ENCODE measurements around the gene RABL2A. TPM values are rescaled to one million over a fixed set of nuclear protein-coding genes. Genes with fewer than 3 reads are reported as not detected.

Gene RABL2A
- total RNA-seq, 1 experiment from 2014 or later: 4.4 TPM

- DNase-seq (no peak), ATAC-seq (no peak)
- intact Hi-C loops (cut with micrococcal nuclease): no loop called here
- Histone ChIP-seq H3K79me2 (ENCODE audit: low read length) (no peaks in the 10 kb centered on the region), H3K4me2 (ENCODE audit: low read length) (no peak overlapping the region), H3K9me3 (ENCODE audit: low read length) (no peaks in the 10 kb centered on the region), H2AFZ (ENCODE audit: low read length) (no peak overlapping the region), H3K27me3 (ENCODE audit: low read length) (no peaks in the 10 kb centered on the region), H3K4me1 (ENCODE audit: insufficient read depth, low read length) (peaks cover 9% of the 10 kb centered on the region), H3K27ac (ENCODE audit: low read length) (no peak overlapping the region), H3K9ac (ENCODE audit: low read length) (no peak overlapping the region), H3K36me3 (ENCODE audit: low read depth, low read length) (no peaks in the 10 kb centered on the region), H3K9me2 (replicated peaks; ENCODE audit: low read length) (no peaks in the 10 kb centered on the region), H4K20me1 (ENCODE audit: low read length) (no peaks in the 10 kb centered on the region), H3K4me3 (ENCODE audit: low read length) (no peak overlapping the region), H3F3A (ENCODE audit: low read length, unreplicated experiment) (no peaks in the 10 kb centered on the region)
- BruUV-seq (replicated peaks): no TSS peak
- POLR2A ChIA-PET (ENCODE audit: unreplicated experiment): no interaction called here
- no peak for TF ChIP-seq EZH2phosphoT487 (IDR thresholded peaks at IDR 0.05; ENCODE audit: borderline replicate concordance, low read length)
- TF ChIP-seq EZH2 (IDR thresholded peaks at IDR 0.05; ENCODE audit: low read length, unreplicated experiment): no peak
- no peak for TF ChIP-seq CTCF (conservative IDR thresholded peaks at IDR 0.05; ENCODE audit: low read depth, low read length)
- CTCF ChIA-PET: no interaction called here
Observed at GRCh38 chr2:113676623-113677266, 49.7 kb downstream of the RABL2A start.

- H3K9me3 ChIP-seq (ENCODE audit: low read length): no peaks in the 10 kb centered on the region
- intact Hi-C loops (cut with micrococcal nuclease): no loop called here
- no peak overlapping the region for H3K9ac ChIP-seq (ENCODE audit: low read length)
- H3K27ac ChIP-seq (ENCODE audit: low read length): no peak overlapping the region
- POLR2A ChIA-PET (ENCODE audit: unreplicated experiment): no interaction called here
- H2AFZ ChIP-seq (ENCODE audit: low read length): no peak overlapping the region
- no peaks in the 10 kb centered on the region for H3K36me3 ChIP-seq (ENCODE audit: low read depth, low read length)
- no peak for DNase-seq
- H3K79me2 ChIP-seq (ENCODE audit: low read length): no peaks in the 10 kb centered on the region
- no peaks in the 10 kb centered on the region for H3K27me3 ChIP-seq (ENCODE audit: low read length)
- H3F3A ChIP-seq (ENCODE audit: low read length, unreplicated experiment): no peaks in the 10 kb centered on the region
- CTCF ChIA-PET: no interaction called here
- TF ChIP-seq CTCF (conservative IDR thresholded peaks at IDR 0.05; ENCODE audit: low read depth, low read length) (no peak), EZH2 (IDR thresholded peaks at IDR 0.05; ENCODE audit: low read length, unreplicated experiment) (no peak)
- ATAC-seq: no peak
- no peak overlapping the region for H3K4me3 ChIP-seq (ENCODE audit: low read length)
- H3K9me2 ChIP-seq (replicated peaks; ENCODE audit: low read length): no peaks in the 10 kb centered on the region
- BruUV-seq (replicated peaks): no TSS peak
- peaks cover 9% of the 10 kb centered on the region for H3K4me1 ChIP-seq (ENCODE audit: insufficient read depth, low read length)
- H4K20me1 ChIP-seq (ENCODE audit: low read length): no peaks in the 10 kb centered on the region
- H3K4me2 ChIP-seq (ENCODE audit: low read length): no peak overlapping the region
Observed at GRCh38 chr2:113677330-113677729, 50.3 kb downstream of the RABL2A start.

GRCh38 chr2:113679457-113679856, 52.4 kb downstream of the RABL2A start:
- CTCF ChIA-PET: no interaction called here
- POLR2A ChIA-PET (ENCODE audit: unreplicated experiment): no interaction called here
- no peak overlapping the region for H3K4me2 ChIP-seq (ENCODE audit: low read length)
- BruUV-seq (replicated peaks): no TSS peak
- no peak for TF ChIP-seq EZH2phosphoT487 (IDR thresholded peaks at IDR 0.05; ENCODE audit: borderline replicate concordance, low read length)
- no peak for TF ChIP-seq EZH2 (IDR thresholded peaks at IDR 0.05; ENCODE audit: low read length, unreplicated experiment)
- no peak for TF ChIP-seq CTCF (conservative IDR thresholded peaks at IDR 0.05; ENCODE audit: low read depth, low read length)
- H3K27ac ChIP-seq (ENCODE audit: low read length): no peak overlapping the region
- no peak overlapping the region for H2AFZ ChIP-seq (ENCODE audit: low read length)
- H3K27me3 ChIP-seq (ENCODE audit: low read length): no peaks in the 10 kb centered on the region
- peaks cover 9% of the 10 kb centered on the region for H3K4me1 ChIP-seq (ENCODE audit: insufficient read depth, low read length)
- no peaks in the 10 kb centered on the region for H3F3A ChIP-seq (ENCODE audit: low read length, unreplicated experiment)
- no peak for ATAC-seq
- no peak overlapping the region for H3K9ac ChIP-seq (ENCODE audit: low read length)
- no peaks in the 10 kb centered on the region for H4K20me1 ChIP-seq (ENCODE audit: low read length)
- H3K36me3 ChIP-seq (ENCODE audit: low read depth, low read length): no peaks in the 10 kb centered on the region
- no peak for DNase-seq
- H3K4me3 ChIP-seq (ENCODE audit: low read length): no peak overlapping the region
- intact Hi-C loops (cut with micrococcal nuclease): no loop called here
- no peaks in the 10 kb centered on the region for H3K9me2 ChIP-seq (replicated peaks; ENCODE audit: low read length)
- H3K9me3 ChIP-seq (ENCODE audit: low read length): no peaks in the 10 kb centered on the region
- no peaks in the 10 kb centered on the region for H3K79me2 ChIP-seq (ENCODE audit: low read length)

All from PC-3 (cell line).